ENCODE measurements around the gene TTC12. TPM values are rescaled to one million over a fixed set of nuclear protein-coding genes. Genes with fewer than 3 reads are reported as not detected.

Gene TTC12
- total RNA-seq, 1 experiment from 2014 or later, result 25.0 TPM

DNA sequence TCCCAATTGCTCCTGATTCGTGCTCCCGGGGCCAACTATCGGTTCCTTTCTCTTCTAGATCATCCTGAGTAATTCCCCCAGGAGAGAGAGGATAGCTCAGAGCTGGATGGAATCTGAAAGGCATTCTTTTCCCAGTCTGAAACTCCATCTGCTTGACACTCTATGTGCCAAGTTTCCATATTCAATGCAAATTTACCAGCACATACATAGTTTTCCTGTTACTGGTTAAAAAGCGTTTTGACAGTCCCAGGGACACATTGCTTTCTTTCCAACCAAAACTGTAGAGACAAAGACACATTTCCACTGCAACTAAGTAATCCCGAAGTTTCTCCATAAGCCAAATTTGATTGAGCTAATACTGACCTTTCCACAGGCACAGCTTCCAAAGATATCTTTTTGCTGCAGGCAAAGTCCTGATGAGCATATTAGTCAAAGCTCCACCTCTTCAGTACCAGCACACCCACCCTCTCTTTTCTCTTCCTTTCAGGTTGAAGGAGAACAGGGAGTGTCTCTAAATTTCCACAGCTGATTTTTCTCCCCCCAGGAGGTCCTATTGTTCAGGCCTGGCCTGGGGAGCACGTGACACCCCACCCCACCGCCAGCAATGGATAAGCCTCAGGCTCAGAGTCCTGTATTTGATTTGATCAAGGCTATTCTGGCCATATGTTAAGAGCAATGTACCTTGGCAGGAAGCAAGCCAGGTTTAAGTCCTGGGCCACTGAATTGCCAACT lies 63.5 kb downstream of the TTC12 start:
- Histone ChIP-seq H3F3A (ENCODE audit: insufficient read depth, low read depth) (no peaks in the 10 kb centered on the region), H2AFZ (no peak overlapping the region), H4K20me1 (ENCODE audit: insufficient read depth) (no peaks in the 10 kb centered on the region), H3K79me2 (ENCODE audit: low read depth) (no peaks in the 10 kb centered on the region), H3K4me3 (no peak overlapping the region), H3K4me2 (no peak overlapping the region), H3K27ac (no peak overlapping the region), H3K36me3 (ENCODE audit: low read depth) (no peaks in the 10 kb centered on the region), H3K9me3 (ENCODE audit: insufficient read depth, low read depth) (no peaks in the 10 kb centered on the region), H3K27me3 (ENCODE audit: insufficient read depth, low read depth) (no peaks in the 10 kb centered on the region), H3K9me2 (ENCODE audit: insufficient read depth) (no peaks in the 10 kb centered on the region), H3K4me1 (replicated peaks; ENCODE audit: insufficient read depth) (no peaks in the 10 kb centered on the region)
- no TSS peak for BruUV-seq (replicated peaks)
- ChIA-PET CTCF (no interaction called here), POLR2A (ENCODE audit: unreplicated experiment) (no interaction called here)
- intact Hi-C loops (cut with micrococcal nuclease; ENCODE audit: unreplicated experiment), result no loop called here
- DNase-seq, result no peak
- no peak for TF ChIP-seq EZH2 (IDR thresholded peaks at IDR 0.05; ENCODE audit: low read depth)

DNA sequence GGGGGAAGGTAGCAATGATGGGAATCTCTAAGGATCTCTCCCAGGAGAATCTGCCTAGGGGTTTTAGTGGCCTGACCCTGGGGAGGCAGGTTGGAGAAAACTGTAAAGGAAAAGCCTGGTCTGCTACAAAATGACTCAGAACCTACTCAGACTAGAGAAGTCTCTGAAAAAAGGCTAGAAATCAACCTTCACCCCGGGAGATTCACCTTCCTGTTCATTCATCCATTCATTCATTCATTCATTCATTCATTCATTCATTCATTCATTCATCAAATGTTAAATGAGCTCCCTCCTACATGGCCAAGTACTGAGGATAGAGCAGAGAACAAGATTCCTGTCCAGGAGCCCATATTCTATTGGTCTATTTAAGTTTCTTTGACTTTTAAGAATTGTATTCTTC lies 64.3 kb downstream of the TTC12 start:
- intact Hi-C loops (cut with micrococcal nuclease; ENCODE audit: unreplicated experiment), result no loop called here
- no TSS peak for BruUV-seq (replicated peaks)

GRCh38 chr11:113382121-113382520 lies 67.7 kb downstream of the TTC12 start:
- intact Hi-C loops (cut with micrococcal nuclease; ENCODE audit: unreplicated experiment), result no loop called here
- Histone ChIP-seq H3K4me3 (no peak overlapping the region), H3F3A (ENCODE audit: insufficient read depth, low read depth) (peaks cover 12% of the 10 kb centered on the region), H3K27ac (no peak overlapping the region), H3K36me3 (ENCODE audit: low read depth) (no peaks in the 10 kb centered on the region), H2AFZ (no peak overlapping the region), H3K79me2 (ENCODE audit: low read depth) (no peaks in the 10 kb centered on the region), H3K4me2 (no peak overlapping the region), H3K9me3 (ENCODE audit: insufficient read depth, low read depth) (no peaks in the 10 kb centered on the region), H3K4me1 (replicated peaks; ENCODE audit: insufficient read depth) (peaks cover 19% of the 10 kb centered on the region), H3K9me2 (ENCODE audit: insufficient read depth) (no peaks in the 10 kb centered on the region), H3K27me3 (ENCODE audit: insufficient read depth, low read depth) (no peaks in the 10 kb centered on the region; the same call in 1 of the 2 replicates), H4K20me1 (ENCODE audit: insufficient read depth) (no peaks in the 10 kb centered on the region)
- ChIA-PET CTCF (no interaction called here), POLR2A (ENCODE audit: unreplicated experiment) (no interaction called here)
- DNase-seq, result no peak
- TF ChIP-seq CTCF (conservative IDR thresholded peaks at IDR 0.05) (no peak), EZH2 (IDR thresholded peaks at IDR 0.05; ENCODE audit: low read depth) (no peak)
- BruUV-seq (replicated peaks), result no TSS peak

More for the DNA sequence above, 64.3 kb downstream of the TTC12 start:
- no peak overlapping the region for H3K27ac ChIP-seq
- H2AFZ ChIP-seq, result no peak overlapping the region
- ChIA-PET POLR2A (ENCODE audit: unreplicated experiment) (no interaction called here), CTCF (no interaction called here)
- H4K20me1 ChIP-seq (ENCODE audit: insufficient read depth), result no peaks in the 10 kb centered on the region
- peaks cover 3% of the 10 kb centered on the region; the same call in 1 of the 2 replicates for H3F3A ChIP-seq (ENCODE audit: insufficient read depth, low read depth)
- H3K79me2 ChIP-seq (ENCODE audit: low read depth), result no peaks in the 10 kb centered on the region
- H3K9me3 ChIP-seq (ENCODE audit: insufficient read depth, low read depth), result no peaks in the 10 kb centered on the region
- H3K4me1 ChIP-seq (replicated peaks; ENCODE audit: insufficient read depth), result peaks cover 1% of the 10 kb centered on the region; the same call in 1 of the 2 replicates
- H3K9me2 ChIP-seq (ENCODE audit: insufficient read depth), result no peaks in the 10 kb centered on the region
- H3K27me3 ChIP-seq (ENCODE audit: insufficient read depth, low read depth), result no peaks in the 10 kb centered on the region
- TF ChIP-seq EZH2 (IDR thresholded peaks at IDR 0.05; ENCODE audit: low read depth) (no peak), CTCF (conservative IDR thresholded peaks at IDR 0.05) (no peak)
- no peaks in the 10 kb centered on the region for H3K36me3 ChIP-seq (ENCODE audit: low read depth)
- no peak overlapping the region for H3K4me2 ChIP-seq
- no peak for DNase-seq
- H3K4me3 ChIP-seq, result no peak overlapping the region
